ENCODE measurements around the gene RNF41. TPM values are rescaled to one million over a fixed set of nuclear protein-coding genes. Genes with fewer than 3 reads are reported as not detected.

The RNF41 gene
- total RNA-seq, 1 donor from 2014 or later = 41.1 TPM

DNA sequence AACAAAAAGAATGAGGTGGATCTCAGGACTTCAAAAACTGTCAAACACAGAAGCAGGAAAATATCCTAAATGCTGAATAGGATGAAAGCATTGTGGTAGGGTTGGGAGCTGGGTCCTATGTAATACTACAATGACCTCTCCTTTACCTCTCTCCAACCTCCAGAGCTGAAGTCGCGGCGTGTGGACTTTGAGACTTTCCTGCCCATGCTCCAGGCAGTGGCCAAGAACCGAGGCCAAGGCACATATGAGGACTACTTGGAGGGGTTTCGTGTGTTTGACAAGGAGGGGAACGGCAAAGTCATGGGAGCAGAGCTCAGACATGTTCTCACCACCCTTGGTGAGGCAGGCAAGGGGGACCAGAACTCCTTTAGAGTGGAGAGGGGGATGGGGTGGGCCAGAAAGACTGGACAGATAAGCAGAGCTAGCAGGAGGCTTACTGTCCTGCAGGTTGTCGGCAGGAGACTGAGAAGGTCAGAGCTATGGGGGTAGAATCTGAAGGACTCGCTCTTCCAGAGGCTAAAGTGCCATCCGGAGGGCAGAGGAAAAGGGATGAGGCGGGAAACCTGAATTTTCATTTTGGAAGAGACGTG, 66.4 kb downstream of the RNF41 start:
- intact Hi-C loops (cut with micrococcal nuclease) = no loop called here
- Mint-ChIP-seq H3K4me1 (peaks cover 49% of the 10 kb centered on the region), H3K36me3 (ENCODE audit: low read depth) (peaks cover 34% of the 10 kb centered on the region), H3K4me3 (peak overlapping the region; percentile 44), H3K9me3 (no peaks in the 10 kb centered on the region), H3K27ac (peak overlapping the region; percentile 67), H3K27me3 (no peaks in the 10 kb centered on the region)
- DNase-seq = peak; percentile 57

DNA sequence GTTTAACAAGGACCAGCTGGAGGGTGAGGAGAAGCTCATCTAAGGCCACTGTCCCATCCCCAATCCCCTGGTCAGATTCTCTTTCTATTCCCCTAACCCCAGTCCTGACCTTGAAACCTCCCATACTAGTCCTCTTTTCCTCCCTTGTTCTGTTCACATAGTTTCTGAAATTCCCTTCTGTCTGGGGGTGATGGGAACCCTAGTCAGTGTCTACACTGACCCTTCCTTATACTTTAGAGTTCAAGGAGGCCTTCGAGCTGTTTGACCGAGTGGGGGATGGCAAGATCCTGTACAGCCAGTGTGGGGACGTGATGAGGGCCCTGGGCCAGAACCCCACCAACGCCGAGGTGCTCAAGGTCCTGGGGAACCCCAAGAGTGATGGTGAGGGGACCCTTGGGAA, 66.9 kb downstream of the RNF41 start:
- Mint-ChIP-seq H3K4me1 (peaks cover 46% of the 10 kb centered on the region), H3K4me3 (peak overlapping the region; percentile 5), H3K27me3 (no peaks in the 10 kb centered on the region), H3K9me3 (no peaks in the 10 kb centered on the region), H3K36me3 (ENCODE audit: low read depth) (peaks cover 30% of the 10 kb centered on the region), H3K27ac (no peak overlapping the region)
- intact Hi-C loops (cut with micrococcal nuclease) = no loop called here
- DNase-seq = peak; percentile 57

DNA sequence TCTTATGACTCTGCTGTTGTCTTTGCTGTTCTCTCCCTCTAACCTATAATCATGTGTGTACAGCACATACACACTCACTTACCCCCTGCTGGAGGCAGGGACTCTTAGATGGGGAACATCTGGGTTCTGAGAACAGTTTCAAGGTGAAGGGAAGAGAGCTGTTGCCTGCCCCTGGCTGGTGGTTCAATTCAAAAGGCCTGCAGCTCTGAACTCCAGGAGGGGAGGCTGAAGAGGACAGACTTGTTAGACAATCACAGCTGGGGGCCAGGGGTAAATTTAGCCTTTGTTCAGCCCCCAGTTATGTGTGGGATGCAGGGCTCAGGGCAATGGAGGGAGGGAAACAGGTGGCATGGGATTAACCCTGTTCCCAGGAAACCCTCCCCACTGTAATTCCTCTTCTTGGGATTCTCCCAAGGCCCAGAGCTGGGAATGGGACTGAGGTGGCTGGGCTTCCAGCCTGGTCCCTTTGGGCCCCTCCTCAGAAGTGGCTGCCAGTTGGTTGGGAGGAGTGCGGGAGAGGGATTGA, 67.4 kb downstream of the RNF41 start:
- no peak overlapping the region for H3K4me3 Mint-ChIP-seq
- no peaks in the 10 kb centered on the region for H3K9me3 Mint-ChIP-seq
- peaks cover 28% of the 10 kb centered on the region for H3K36me3 Mint-ChIP-seq (ENCODE audit: low read depth)
- H3K27me3 Mint-ChIP-seq = no peaks in the 10 kb centered on the region
- H3K27ac Mint-ChIP-seq = no peak overlapping the region
- peak; percentile 60 for DNase-seq
- peaks cover 44% of the 10 kb centered on the region for H3K4me1 Mint-ChIP-seq
- intact Hi-C loops (cut with micrococcal nuclease) = no loop called here

DNA sequence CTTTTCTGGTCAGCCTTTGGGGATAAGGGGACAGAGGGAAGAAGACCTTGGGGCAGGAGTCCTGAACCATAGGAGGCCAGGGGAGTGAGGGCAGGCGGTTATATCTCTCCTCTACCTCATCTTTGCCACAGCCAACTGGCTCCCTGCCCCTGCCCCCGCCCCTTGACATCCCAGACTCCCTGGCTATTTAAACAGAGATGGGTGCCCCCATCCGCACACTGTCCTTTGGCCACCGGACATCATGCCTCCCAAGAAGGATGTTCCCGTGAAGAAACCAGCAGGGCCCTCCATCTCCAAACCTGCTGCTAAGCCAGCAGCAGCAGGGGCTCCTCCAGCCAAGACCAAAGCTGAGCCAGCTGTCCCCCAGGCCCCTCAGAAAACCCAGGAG, 68.0 kb downstream of the RNF41 start:
- H3K27me3 Mint-ChIP-seq = no peaks in the 10 kb centered on the region
- H3K4me3 Mint-ChIP-seq = peak overlapping the region; percentile 88
- DNase-seq = peak; percentile 63
- peaks cover 23% of the 10 kb centered on the region for H3K36me3 Mint-ChIP-seq (ENCODE audit: low read depth)
- peak overlapping the region; percentile 98 for H3K27ac Mint-ChIP-seq
- intact Hi-C loops (cut with micrococcal nuclease) = loop anchor here (2.0 kb wide), 2 partner anchors 35 to 69 kb away; partner anchors contain the start of gene SMARCC2
- no peaks in the 10 kb centered on the region for H3K9me3 Mint-ChIP-seq
- H3K4me1 Mint-ChIP-seq = peaks cover 39% of the 10 kb centered on the region

DNA sequence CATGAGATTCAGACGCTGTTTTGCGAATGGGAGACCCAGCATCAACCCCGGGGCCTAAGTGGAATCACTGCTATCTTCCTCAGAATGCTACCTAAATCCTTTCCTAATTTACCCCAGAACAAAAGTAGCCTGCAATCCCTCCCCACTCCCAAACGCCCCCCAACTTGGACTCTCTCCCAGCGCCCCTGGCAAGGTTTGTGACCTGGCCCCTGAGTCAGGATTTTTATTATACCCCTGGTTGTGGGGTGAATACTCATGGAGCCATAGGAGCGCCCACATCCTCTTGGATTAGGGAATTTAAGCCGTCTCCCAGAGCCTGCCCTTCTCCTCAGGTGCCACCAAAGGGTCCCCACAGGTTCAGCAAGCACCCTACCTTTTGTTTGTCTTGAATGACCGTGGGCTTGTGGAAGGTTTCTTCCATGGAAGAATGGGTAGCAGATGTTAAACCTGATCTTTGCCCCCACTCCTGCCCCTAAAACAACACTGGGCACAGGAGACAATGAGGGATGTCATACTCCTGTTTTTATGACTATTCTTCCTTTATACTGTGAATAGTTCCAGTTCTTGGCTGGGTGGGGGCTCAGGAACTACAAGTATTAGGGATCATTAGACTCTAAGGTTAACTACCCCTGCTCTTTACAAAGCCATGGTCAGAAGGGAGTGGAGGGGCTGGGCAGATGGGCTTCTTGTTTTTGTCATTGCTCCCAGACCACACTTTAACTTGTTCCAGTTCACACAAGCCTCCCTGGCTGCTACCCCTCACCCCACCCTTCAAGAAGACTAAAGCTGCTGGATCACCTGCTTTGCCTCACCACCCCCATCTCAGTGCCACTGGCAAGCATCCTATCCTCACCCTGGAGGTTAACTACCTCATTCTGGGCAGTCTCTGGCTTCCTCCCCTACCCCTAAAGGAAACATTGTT, 68.7 kb downstream of the RNF41 start:
- Mint-ChIP-seq H3K27me3 (no peaks in the 10 kb centered on the region), H3K36me3 (ENCODE audit: low read depth) (peaks cover 20% of the 10 kb centered on the region), H3K4me1 (peaks cover 39% of the 10 kb centered on the region), H3K9me3 (no peaks in the 10 kb centered on the region), H3K27ac (peak overlapping the region; percentile 98), H3K4me3 (peak overlapping the region; percentile 88)
- DNase-seq = peak; percentile 66
- intact Hi-C loops (cut with micrococcal nuclease) = loop anchor here (1.0 to 2.0 kb wide), 6 partner anchors 7 to 70 kb away; partner anchors contain the start of genes PA2G4, SMARCC2 and ZC3H10

Other genes starting within 250 kb of the RNF41 start
- 39.0 and 40.2 TPM in 2 replicates for gene RAB5B, start 247.8 kb downstream of the RNF41 start, total RNA-seq
- 9.3 and 10.2 TPM in 2 replicates for gene SUOX, start 224.6 kb downstream of the RNF41 start, total RNA-seq
- gene IKZF4, start 200.9 kb downstream of the RNF41 start, total RNA-seq = 24.3 and 26.1 TPM in 2 replicates
- gene RPS26, start 180.0 kb downstream of the RNF41 start, total RNA-seq = 40.5 and 46.3 TPM in 2 replicates
- 0.14 and 0.57 TPM in 2 replicates for gene ERBB3, start 141.8 kb downstream of the RNF41 start, total RNA-seq
- 453 and 472 TPM in 2 replicates for gene PA2G4, start 117.4 kb downstream of the RNF41 start, total RNA-seq
- 3,831 and 3,993 TPM in 2 replicates for gene RPL41, start 105.3 kb downstream of the RNF41 start, total RNA-seq
- 8.9 and 11.2 TPM in 2 replicates for gene ZC3H10, start 103.7 kb downstream of the RNF41 start, total RNA-seq
- 155 and 158 TPM in 2 replicates for gene ESYT1, start 93.7 kb downstream of the RNF41 start, total RNA-seq
- 63.3 and 68.9 TPM in 2 replicates for gene MYL6B, start 69.3 kb downstream of the RNF41 start, total RNA-seq
- 717 and 752 TPM in 2 replicates for gene MYL6, start 63.6 kb downstream of the RNF41 start, total RNA-seq
- 127 and 130 TPM in 2 replicates for gene SMARCC2, start 32.4 kb downstream of the RNF41 start, total RNA-seq
- gene NABP2, start 2.4 kb upstream of the RNF41 start, total RNA-seq = 94.7 and 96.0 TPM in 2 replicates
- 0.86 and 1.6 TPM in 2 replicates for gene SLC39A5, start 8.1 kb upstream of the RNF41 start, total RNA-seq
- gene ANKRD52, start 36.5 kb upstream of the RNF41 start, total RNA-seq = 68.0 and 69.0 TPM in 2 replicates
- 17.0 TPM in 2 replicates for gene COQ10A, start 45.0 kb upstream of the RNF41 start, total RNA-seq
- gene CS, start 78.4 kb upstream of the RNF41 start, total RNA-seq = 311 and 317 TPM in 2 replicates
- gene CNPY2, start 94.1 kb upstream of the RNF41 start, total RNA-seq = 165 and 169 TPM in 2 replicates
- 31.3 and 34.7 TPM in 2 replicates for gene PAN2, start 112.1 kb upstream of the RNF41 start, total RNA-seq
- gene IL23A, start 117.0 kb upstream of the RNF41 start, total RNA-seq = 36.0 and 36.9 TPM in 2 replicates
- gene STAT2, start 138.2 kb upstream of the RNF41 start, total RNA-seq = 64.9 and 68.4 TPM in 2 replicates
- not detected in 2 replicates for gene APOF, start 140.9 kb upstream of the RNF41 start, total RNA-seq
- gene TIMELESS, start 227.5 kb upstream of the RNF41 start, total RNA-seq = 46.5 and 48.8 TPM in 2 replicates
- not detected in 2 replicates for gene MIP, start 232.7 kb upstream of the RNF41 start, total RNA-seq
- 5.2 and 5.5 TPM in 2 replicates for gene SPRYD4, start 246.7 kb upstream of the RNF41 start, total RNA-seq

Measured in activated CD4-positive, alpha-beta T cell treated with anti-CD3 and anti-CD28 coated beads, Interleukin-2, amount 10 ng/mL, durations not matched to agents 24 days and 14 days (primary cell).